TTC549 (cell line): ENCODE results near the gene TOMM20.
"Not testable (repeated sequence)": the region's sequence is repeated elsewhere in the genome, so short reads cannot be mapped to it uniquely, and the experiment has no call there.

Experiments used
- FAIRE-seq: peaks from 2 replicates; lab custom pipeline; 2012; peaks lifted over from hg19 to GRCh38; lab: Jason Lieb, UNC

Gene TOMM20

DNA sequence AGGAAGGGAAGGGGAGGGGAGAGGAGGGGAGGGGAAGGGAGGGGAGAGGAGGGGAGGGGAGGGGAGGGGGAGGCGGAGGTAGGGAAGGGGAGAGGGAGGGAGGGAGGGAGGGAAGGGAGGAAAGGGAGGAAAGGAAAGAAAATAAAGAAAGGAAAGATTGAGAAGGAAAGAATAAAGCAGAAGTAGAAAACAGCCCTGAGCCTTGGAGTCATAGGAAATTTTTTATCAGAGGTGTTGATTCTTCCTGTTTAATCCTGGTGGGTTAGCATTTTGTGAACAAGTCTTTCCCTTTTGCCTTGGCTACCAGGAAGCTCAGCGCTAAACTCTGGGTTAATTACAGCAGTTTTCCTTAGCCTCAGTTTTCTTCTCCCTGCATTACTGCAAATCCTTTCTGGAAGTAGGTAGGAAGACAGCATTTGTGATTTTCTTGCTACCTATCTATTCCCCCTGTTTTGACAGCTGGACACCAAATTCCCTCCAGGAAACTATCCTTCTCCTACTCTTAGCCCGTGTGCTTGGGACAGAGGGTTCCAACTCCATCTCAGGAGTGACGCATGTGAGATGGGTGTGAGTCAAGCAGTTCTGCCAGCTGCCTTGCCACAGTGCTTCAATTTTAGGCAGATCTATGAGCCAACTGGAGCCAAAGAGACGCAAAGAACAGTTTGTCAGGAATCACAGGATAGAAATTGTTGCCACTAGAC, 26.9 kb downstream of the TOMM20 start:
- no peak for FAIRE-seq

- no peak for FAIRE-seq
Measured at GRCh38 chr1:235100194-235100772, 28.4 kb downstream of the TOMM20 start.

DNA sequence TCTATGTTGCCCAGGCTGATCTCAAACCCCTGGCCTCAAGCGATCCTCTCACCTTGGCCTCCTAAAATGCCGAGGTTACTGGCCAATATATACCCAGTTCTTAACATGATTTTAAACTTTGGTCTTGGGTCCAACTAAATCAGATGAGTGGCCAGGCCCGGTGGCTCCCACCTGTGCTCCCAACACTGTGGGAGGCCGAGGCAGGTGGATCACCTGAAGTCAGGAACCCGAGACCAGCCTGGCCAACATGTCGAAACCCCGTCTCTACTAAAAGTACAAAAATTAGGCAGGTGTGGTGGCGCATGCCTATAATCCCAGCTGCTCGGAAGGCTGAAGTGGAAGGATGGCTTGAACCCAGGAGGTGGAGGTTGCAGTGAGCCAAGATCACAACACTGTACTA, 29.6 kb downstream of the TOMM20 start:
- no peak for FAIRE-seq

GRCh38 chr1:235098547-235098946, 30.1 kb downstream of the TOMM20 start:
- FAIRE-seq, result no peak

- FAIRE-seq, result not testable (repeated sequence)
Measured at GRCh38 chr1:235097501-235097900, 31.1 kb downstream of the TOMM20 start.

DNA sequence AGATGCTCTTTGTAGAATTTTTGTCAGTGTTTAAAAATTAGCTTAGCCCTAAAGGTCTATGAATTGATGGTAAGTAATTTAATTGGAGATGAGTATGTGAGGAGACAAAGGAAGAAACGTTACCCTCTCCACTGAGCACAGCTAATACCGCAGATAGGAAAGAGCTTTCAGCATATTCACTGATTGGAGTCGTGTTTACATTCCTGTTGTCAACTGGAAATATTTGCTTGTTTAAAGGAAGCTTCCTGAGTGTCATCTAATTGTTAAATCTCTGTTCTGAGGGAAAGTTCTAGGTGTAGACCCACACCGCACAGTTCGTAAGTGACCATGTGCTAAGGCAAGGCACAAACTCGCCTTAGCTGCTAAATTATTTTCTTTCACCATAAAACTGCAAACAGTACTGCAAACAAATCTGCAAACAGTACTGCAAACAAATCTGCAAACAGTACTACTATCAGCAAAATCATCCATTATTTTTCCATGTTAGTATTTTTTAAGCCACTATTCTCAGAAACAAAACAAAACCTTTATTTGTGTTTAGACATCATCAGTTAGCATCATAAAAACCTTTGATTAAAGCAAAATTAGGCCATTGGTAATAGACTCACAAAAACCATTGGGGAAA, 32.6 kb downstream of the TOMM20 start:
- peak; percentile 33 for FAIRE-seq

DNA sequence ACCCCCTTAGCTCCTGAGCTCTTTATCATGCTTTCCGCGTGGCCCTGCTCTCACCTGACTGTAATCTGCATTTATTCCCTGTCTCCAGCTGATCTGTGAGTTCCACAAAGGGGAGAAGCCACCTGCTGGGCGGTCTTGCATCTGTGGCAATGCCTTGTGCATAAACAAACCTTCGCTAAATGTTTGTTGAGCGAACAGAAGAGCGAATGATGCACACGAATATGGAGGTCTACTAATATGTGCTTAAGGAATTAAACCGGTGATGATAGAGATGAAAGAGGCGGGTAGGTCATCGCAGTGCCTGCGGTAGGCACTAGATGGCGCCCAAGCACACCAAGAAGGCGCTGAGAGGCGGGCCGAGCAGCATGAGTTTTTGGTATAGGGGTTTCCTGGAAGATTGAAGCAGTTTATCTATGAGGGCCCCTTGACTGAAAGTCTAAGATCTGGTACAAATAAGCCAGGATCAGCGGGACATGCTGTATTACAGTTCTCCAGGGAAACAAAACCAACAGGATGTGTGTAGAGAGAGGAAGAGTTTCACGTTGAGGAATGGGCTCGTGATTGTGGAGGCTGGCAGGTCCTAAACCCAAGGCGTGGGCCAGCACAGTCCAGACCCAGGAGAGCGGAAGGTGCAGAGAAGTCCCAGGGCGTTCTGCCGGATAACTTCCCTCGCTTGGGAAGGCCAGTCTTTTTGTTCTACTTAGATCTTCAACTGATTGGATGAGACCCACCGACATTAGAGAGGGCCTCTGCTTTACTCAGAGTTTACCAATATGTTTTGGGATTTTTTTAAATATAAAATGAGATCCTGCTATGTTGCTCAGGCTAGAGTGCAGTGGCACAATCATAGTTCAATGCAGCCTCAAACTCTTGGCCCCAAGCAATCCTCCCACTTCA, 34.7 kb downstream of the TOMM20 start:
- FAIRE-seq, result peak; percentile 84

DNA sequence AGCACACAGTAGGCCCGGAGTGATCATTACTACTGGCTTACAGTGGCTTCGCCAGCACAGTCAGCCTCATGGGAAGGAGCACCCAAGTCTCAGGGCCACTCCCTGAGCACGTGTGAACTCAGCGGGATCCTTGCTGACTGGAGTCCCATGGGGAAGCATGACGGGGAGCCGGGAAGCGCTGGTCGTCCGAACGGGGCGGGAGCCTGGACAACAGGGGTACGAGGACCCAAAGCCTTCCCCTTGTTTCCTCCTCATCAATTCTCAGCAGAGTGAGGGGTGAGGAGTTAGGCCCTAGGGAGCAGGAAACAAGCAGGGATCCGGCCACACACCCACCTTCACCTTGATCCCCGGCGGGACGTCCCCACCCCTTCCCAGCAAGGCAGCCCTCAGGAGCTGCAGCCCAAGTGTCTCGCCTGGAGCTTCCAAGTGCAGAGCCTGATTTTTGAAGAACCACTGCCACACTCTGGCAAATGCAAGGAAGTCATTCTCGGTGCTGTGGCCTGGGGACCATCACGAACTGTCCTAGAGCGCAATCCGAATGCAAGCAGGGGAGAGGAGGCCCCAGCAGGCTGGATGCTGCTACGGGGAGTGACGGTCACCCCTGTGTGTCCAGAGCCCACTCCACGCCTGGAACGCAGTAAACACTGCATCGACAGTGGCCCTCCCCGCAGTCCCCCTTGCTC, 35.5 kb downstream of the TOMM20 start:
- FAIRE-seq, result peak; percentile 87

DNA sequence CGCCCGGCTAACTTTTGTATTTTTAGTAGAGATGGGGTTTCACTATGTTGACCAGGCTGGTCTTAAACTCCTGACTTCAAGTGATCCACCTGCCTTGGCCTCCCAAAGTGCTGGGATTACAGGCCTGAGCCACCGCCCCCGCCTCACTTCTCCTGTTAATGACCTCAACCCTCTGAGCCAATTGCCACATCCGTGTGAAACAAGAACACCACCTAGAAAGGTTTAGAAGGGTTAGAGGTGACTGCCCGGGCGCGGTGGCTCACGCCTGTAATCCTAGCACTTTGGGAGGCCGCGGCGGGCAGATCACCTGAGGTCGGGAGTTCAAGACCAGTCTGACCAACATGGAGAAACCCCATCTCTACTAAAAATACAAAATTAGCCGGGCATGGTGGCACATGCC, 36.2 kb downstream of the TOMM20 start:
- FAIRE-seq, result not testable (repeated sequence)

GRCh38 chr1:235092045-235092406, 36.6 kb downstream of the TOMM20 start:
- FAIRE-seq, result not testable (repeated sequence)

DNA sequence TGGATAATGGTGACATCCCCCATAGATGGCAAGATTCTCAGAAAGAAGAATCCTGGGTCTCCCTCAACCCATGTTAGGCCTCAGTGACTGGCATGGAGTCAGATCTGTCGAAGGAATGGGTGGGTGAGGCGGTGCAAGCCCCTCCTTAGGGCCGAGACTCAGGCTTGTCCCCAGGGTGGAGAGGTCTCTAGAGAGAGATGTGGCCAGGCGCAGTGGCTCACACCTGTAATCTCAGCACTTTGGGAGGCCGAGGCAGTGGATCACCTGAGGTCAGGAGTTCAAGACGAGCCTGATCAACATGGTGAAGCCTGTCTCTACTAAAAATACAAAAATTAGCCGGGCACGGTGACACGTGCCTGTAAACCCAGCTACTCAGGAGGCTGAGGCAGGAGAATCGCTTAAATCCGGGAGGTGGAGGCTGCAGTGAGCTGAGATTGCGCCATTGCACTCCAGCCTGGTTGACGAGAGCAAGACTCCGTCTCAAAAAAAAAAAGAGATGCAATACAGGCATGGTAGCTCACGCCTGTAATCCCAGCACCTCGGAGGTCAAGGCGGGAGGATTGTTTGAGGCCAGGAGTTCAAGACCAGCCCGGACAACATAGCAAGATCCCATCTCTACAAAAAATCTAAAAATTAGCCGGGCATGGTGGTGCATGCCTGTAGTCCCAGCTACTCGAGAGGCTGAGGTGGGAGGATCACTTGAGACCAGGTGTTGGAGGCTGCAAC, 37.2 kb downstream of the TOMM20 start:
- not testable (repeated sequence) for FAIRE-seq

- peak; percentile 94 for FAIRE-seq
Measured at GRCh38 chr1:235090406-235091069, 38.1 kb downstream of the TOMM20 start.

- FAIRE-seq, result no peak
Measured at GRCh38 chr1:235088907-235089306, 39.7 kb downstream of the TOMM20 start.

- FAIRE-seq, result no peak
Measured at GRCh38 chr1:235088430-235088829, 40.2 kb downstream of the TOMM20 start.

DNA sequence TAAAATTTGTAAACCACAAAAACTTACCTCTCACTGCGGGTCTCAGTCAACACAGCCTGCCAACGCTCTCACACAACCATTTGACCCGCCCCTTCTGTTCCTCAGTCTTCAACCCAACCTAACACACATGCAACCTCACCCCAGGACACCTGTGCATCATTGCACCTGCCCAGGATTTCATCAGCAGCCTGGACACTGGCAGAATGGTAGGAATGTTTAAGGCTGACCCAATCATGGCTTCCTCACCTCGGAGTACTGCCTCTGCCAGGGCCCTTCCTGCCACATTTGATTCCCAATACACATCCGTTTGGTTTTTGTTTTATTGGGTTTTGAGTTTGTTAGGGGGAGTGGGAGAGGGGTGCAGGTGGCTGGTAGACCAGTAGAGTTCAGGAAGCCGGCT, 40.7 kb downstream of the TOMM20 start:
- no peak for FAIRE-seq

GRCh38 chr1:235085411-235086117, 43.1 kb downstream of the TOMM20 start:
- FAIRE-seq, result not testable (repeated sequence)

GRCh38 chr1:235080788-235081187, 47.8 kb downstream of the TOMM20 start:
- FAIRE-seq, result not testable (repeated sequence)

GRCh38 chr1:235080297-235080657, 48.4 kb downstream of the TOMM20 start:
- not testable (repeated sequence) for FAIRE-seq

GRCh38 chr1:235079443-235080296, 49.0 kb downstream of the TOMM20 start:
- no peak for FAIRE-seq
